GM03348 (cell line): ENCODE results near the gene CCND1.
"Not testable (repeated sequence)": the region's sequence is repeated elsewhere in the genome, so short reads cannot be mapped to it uniquely, and the experiment has no call there.

Experiments used
- DNase-seq: peaks from one replicate; pipeline ENCODE4 v3.0.0; 2012; ENCODE audit warnings: low spot score

Gene CCND1

DNA sequence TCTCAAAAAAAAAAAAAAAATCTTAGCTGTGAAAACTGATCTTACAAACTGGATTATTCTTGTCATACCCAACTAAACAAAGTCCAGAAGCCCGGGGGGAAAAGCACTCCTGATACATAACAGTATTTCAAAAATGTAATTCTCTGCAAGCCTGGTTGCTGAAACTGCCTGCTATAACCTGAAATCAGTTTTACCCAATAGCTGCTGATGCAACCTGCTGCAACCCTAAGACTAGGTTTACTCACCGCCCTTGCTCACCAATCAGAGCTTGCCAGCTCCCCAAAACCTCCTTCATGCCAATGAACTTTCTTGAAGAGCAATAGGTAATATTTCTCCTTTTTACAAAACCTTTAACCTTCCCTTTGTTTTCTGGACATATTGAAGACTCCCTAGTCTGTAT, 50.5 kb downstream of the CCND1 start:
- DNase-seq: no peak

DNA sequence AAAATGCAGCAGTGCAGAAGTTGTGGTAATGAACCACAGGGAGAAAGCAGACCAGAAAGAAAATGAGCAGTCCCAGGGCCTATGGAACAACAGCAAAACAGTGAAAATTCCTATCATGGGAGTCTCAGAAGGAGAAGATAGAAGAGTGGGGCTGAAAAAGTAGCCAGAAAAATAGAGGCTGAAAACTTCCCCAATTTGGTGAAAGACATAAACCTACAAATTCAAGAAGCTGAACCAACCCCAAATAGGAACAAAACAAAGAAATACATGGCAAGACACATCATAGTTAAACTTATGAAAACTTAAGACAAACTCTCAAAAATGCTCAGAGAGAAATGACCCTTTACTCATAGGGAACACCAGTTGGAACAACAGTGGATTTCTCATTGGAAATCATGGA, 51.5 kb downstream of the CCND1 start:
- DNase-seq: no peak

DNA sequence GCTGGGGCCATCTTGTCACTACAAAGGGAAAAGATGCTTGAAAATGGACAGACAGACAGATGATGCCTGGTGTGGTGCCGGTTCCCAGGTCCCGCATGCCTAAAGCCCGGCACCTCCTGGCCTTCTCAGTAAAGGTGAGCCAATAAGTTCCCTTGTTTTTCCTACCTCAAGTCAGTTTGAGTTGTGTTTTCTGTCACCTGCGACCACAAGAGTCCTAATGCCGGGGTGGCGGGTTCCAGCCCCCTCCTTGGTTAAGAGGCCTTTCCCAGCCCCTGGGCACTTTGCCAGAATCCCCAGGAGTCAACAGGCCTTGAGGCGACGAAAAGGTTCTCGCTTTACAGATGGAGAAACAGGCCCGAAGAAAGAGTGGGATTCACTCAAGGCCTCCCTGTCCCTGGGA, 53.8 kb downstream of the CCND1 start:
- no peak for DNase-seq

- no peak for DNase-seq
Measured at GRCh38 chr11:69695581-69695980, 54.6 kb downstream of the CCND1 start.

GRCh38 chr11:69695995-69696394, 55.0 kb downstream of the CCND1 start:
- not testable (repeated sequence) for DNase-seq

GRCh38 chr11:69696749-69697468, 56.0 kb downstream of the CCND1 start:
- no peak for DNase-seq

- no peak for DNase-seq
Measured at GRCh38 chr11:69697469-69697843, 56.5 kb downstream of the CCND1 start.

DNA sequence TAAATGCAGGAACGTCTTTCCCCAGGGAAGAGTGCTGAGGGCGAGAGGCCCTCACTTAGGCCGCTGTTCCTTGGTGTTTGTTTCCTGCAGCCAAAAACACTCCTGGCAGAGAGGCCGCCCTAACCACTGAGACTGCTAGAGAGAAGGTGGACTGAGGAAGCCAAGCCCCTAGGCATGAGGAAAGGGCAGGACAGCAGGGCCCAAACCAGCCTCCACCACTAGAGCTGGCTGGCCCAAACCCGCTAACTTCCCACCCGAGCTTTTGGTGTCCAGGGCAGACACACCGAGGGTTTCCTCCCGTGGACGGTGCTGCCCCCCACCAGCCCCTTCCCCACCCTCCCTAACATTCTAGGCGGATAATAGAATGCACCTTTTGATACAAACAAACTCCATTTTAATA, 56.9 kb downstream of the CCND1 start:
- no peak for DNase-seq

DNA sequence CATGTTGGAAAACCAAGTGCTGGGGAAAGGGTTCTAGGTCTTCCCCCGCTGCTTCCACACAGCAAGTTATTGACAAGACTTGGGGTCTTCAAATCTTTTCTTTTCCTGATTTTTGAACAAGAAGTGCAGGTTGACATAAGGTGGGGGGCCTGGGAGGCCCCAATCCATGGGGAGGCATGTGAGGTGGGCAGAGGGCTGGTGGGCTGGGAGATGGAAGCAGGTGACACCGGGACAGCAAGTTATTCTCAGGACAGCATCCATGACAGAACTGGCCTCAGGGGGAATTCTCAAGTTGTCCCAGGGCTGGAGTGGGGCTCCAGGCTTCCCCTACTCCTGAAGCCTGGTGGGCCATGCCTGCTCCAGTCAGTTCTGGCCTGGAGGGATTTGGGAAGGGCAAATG, 57.4 kb downstream of the CCND1 start:
- no peak for DNase-seq

DNA sequence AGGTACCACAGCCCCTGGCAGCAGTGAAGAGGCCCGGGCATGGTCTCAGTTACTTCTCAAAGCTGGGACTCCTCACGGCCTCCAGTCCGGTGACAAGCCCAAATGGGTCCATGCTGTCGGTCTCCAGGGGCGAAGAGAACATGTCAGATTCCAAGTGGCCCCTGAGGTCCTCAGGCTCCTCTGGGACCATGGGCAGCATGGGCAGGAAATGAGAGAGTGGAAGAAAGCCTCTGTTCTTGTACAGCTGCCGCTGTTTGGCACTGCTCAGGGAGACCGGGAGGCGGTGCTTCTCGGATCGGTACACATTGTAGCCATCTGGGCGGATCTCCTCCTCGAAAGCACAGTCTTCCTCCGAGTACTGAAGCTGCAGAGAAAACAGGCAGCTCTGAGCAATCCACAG, 58.3 kb downstream of the CCND1 start:
- peak; percentile 55 for DNase-seq

- no peak for DNase-seq
Measured at GRCh38 chr11:69700278-69701140, 59.6 kb downstream of the CCND1 start.

- DNase-seq: no peak
Measured at GRCh38 chr11:69702239-69702691, 61.3 kb downstream of the CCND1 start.

GRCh38 chr11:69702769-69703452, 62.0 kb downstream of the CCND1 start:
- DNase-seq: no peak

DNA sequence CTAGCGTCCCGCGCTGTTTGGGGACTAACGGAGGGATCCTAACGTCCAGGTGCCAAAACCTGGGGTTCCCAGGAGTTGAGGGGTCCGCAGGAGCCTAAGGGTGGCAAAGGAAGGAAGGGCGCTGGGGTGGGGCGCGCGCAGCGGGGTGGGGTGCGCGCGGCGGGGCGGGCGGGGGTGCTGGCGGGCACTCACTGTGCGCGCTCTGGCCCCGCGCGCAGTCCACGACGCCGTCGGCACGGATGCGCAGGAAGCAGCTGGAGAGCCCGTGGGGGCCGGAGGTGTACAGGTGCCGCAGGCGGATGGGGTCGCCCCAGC, 62.5 kb downstream of the CCND1 start:
- DNase-seq: peak; percentile 7
